GM12872 (cell line): ENCODE measurements around the gene RFNG.

Source experiments
- TF ChIP-seq, protein P1 (sequence below): IDR thresholded peaks from 3 replicates; pipeline ENCODE4 v1.5.1; 2011; ENCODE audit warnings: low read depth, mild to moderate bottlenecking, low read length, moderate library complexity; ENCODE audit not compliant: insufficient read depth

Gene RFNG

GRCh38 chr17:82060614-82061013, 9.0 kb upstream of the RFNG start:
- TF ChIP-seq, protein P1, sequence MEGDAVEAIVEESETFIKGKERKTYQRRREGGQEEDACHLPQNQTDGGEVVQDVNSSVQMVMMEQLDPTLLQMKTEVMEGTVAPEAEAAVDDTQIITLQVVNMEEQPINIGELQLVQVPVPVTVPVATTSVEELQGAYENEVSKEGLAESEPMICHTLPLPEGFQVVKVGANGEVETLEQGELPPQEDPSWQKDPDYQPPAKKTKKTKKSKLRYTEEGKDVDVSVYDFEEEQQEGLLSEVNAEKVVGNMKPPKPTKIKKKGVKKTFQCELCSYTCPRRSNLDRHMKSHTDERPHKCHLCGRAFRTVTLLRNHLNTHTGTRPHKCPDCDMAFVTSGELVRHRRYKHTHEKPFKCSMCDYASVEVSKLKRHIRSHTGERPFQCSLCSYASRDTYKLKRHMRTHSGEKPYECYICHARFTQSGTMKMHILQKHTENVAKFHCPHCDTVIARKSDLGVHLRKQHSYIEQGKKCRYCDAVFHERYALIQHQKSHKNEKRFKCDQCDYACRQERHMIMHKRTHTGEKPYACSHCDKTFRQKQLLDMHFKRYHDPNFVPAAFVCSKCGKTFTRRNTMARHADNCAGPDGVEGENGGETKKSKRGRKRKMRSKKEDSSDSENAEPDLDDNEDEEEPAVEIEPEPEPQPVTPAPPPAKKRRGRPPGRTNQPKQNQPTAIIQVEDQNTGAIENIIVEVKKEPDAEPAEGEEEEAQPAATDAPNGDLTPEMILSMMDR: no peak

DNA sequence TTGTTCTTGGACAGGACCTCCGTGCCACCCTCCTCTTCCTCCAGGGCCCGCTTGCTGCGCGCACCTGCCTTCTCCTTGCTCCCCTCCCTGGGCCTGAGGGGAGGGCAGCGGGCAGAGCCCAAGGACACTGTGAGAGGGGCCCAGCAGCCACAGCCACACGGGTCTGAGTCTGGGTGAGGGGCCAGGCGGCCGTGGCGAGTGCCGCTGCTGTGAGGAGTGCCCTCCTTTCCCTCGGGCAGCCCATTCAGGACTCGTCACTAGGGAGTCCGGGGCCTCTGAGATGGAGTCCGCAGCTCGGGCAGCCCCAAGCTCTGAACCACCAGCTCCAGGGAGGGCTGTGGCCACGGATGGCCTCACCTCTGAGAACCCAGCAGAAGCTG, 8.4 kb upstream of the RFNG start:
- TF ChIP-seq, protein P1: no peak

DNA sequence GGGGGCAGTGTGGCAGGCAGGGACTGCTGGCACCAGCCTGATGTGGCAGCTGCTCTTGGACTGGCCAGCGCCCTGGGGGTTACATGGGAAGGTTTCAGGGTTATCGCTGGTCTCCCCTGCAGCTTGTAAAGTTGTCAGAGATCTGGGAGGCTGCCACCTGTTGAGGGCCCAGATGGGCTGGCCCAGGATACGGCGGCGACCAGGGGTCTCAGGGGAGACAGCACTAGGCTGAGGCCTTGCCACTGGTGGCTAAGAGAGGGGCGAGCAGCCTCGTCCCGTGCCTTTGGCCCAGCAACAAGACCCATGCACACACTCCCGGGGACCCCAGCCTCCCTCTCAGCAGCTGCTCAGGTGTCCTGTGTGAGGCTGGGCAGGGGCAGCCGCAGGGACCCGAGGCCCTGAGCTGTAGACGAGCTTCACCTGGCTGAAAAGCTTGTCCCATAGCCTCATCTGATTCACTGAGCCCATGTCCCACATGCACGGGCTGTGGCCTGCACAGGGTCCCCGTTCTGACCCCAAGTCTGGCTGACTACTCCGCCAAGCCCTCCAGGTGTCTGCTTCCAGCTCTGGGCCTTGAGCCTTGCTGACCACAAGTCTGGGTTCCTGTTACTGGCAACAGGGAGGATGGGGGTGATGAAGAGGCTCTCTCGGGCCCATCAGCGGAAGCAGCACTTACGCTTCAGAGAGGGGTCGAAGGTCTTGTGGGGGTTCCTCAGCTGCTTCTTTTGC, 7.8 kb upstream of the RFNG start:
- TF ChIP-seq, protein P1: no peak

GRCh38 chr17:82058855-82059249, 7.2 kb upstream of the RFNG start:
- TF ChIP-seq, protein P1: no peak

- TF ChIP-seq, protein P1: no peak
Measured at GRCh38 chr17:82058230-82058854, 6.7 kb upstream of the RFNG start.

DNA sequence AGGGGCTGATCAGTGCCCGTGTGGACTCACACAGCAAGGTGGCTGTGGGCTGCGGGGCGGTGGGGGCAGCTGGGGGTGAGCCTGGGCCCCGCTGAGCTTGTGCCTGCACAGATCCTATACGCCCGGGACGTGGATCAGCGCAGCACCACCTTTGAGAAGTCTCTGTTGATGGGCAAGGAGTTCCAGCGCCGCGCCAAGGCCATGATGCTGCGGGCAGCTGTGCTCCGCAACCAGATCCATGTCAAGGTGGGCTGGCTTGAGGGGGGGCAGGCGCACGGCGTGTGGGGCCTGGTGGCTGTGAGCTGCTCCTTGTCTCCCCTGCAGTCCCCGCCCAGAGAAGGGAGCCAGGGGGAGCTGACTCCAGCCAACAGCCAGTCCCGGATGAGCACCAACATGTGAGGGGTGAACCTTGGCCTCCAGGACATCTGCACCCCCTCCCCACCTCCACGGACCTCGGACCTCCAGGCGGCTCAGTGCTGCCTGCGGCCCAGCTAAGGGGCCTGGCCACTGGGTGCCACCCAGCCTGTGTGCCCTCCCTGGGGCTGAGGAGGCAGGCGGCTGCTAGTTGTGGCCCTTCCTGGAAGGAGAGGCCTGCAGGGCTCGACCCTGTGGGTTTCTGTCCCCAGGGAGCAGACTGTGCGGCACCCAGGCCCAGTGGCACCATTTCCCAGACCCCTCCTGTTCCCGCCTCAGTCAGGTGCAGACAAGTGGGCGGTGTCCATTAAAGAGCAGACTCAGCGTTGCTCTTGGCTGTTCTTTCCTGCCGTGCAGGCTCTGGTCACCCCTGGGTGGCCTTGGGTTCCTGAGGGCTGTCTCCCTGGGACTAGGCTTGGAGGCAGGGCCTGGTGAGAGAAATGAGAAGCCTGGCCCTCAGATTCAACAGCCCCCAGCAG, 5.4 kb upstream of the RFNG start:
- TF ChIP-seq, protein P1: no peak

DNA sequence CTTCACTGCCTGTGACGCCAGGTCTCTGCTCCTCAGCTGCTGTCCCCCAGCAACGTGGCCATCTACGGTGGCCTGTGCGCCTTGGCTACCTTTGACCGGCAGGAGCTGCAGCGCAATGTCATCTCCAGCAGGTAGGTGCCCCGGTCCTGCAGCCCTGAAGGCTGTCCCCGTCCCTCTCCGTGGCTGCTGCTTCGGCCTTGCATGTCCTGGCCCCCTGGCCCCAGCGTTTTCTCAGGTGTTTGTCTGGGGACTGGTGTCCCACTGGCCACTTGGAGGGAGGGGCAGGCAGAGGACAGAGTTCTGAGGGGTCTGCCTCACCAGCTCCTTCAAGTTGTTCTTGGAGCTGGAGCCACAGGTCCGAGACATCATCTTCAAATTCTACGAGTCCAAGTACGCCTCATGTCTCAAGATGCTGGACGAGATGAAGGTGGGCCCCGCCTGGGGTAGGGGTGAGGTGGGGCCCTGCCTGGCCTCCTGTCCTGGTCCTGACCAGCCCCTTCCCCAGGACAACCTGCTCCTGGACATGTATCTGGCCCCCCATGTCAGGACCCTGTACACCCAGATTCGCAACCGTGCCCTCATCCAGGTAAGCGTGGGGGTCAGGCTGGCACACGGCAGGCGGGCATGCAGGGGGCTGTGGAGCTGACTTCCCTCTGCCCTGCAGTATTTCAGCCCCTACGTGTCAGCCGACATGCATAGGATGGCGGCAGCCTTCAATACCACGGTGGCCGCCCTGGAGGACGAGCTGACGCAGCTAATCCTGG, 4.5 kb upstream of the RFNG start:
- TF ChIP-seq, protein P1: no peak
